SU-DHL-6 (cell line): ENCODE results near the gene HEBP1.

Experiments
- EZH2phosphoT487 ChIP-seq: fragments of 200-600 bp; sonication (generic), shearing (Covaris generic); conservative IDR thresholded peaks from 2 replicates; pipeline ENCODE4 v1.6.1; 2018; ENCODE audit warnings: mild to moderate bottlenecking, antibody characterized with exemption, low read length, moderate library complexity, mixed read lengths
- TF ChIP-seq, protein P1 (sequence below): fragments of 200-600 bp; sonication (generic); IDR thresholded peaks from one replicate; pipeline ENCODE4 v1.5.1; 2017; ENCODE audit warnings: antibody characterized with exemption, mild to moderate bottlenecking, low read length, moderate library complexity; ENCODE audit not compliant: insufficient read depth, poor library complexity, severe bottlenecking

DNA sequence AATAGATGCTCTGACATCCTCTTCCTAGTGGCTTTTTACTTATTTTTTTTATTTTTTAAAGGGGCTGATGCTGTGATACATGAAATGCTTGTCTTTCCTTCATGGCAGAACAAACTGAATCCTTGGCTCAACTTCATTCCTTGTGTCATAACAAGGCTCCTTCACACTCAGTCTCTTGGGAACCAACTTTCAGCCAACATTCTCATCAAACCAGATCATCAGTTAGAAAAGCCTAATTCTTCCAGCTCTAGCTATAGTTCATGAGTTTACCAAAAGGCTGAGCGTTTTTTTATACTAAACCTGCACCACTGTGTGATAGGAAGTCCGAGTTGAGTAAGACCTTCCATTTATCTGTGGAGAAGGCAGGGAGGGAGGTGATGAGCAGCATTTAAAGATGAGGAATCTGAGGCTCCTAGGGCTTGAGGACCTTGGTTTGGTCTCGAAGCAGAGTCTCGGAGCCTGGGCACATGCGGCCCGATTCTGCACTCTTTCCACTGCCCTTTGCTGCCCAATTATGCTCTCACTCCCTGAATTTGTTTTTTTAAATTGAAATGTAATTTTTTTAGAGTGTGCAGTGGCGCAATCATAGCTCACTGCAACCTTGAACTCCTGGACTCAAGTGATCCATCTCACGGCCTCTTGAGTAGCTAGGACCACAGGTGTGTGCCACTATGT lies 56.3 kb downstream of the HEBP1 start:
- TF ChIP-seq, protein P1, sequence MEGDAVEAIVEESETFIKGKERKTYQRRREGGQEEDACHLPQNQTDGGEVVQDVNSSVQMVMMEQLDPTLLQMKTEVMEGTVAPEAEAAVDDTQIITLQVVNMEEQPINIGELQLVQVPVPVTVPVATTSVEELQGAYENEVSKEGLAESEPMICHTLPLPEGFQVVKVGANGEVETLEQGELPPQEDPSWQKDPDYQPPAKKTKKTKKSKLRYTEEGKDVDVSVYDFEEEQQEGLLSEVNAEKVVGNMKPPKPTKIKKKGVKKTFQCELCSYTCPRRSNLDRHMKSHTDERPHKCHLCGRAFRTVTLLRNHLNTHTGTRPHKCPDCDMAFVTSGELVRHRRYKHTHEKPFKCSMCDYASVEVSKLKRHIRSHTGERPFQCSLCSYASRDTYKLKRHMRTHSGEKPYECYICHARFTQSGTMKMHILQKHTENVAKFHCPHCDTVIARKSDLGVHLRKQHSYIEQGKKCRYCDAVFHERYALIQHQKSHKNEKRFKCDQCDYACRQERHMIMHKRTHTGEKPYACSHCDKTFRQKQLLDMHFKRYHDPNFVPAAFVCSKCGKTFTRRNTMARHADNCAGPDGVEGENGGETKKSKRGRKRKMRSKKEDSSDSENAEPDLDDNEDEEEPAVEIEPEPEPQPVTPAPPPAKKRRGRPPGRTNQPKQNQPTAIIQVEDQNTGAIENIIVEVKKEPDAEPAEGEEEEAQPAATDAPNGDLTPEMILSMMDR = no peak
- TF ChIP-seq EZH2phosphoT487 = no peak
